ENCODE data around the gene ZBTB6. TPM values are rescaled to one million over a fixed set of nuclear protein-coding genes. Genes with fewer than 3 reads are reported as not detected.
"Not testable (repeated sequence)": the region's sequence is repeated elsewhere in the genome, so short reads cannot be mapped to it uniquely, and the experiment has no call there.

Gene ZBTB6
- total and polyA plus RNA-seq, 8 donors: 6.9 to 15.3 (median 14.1) TPM

DNA sequence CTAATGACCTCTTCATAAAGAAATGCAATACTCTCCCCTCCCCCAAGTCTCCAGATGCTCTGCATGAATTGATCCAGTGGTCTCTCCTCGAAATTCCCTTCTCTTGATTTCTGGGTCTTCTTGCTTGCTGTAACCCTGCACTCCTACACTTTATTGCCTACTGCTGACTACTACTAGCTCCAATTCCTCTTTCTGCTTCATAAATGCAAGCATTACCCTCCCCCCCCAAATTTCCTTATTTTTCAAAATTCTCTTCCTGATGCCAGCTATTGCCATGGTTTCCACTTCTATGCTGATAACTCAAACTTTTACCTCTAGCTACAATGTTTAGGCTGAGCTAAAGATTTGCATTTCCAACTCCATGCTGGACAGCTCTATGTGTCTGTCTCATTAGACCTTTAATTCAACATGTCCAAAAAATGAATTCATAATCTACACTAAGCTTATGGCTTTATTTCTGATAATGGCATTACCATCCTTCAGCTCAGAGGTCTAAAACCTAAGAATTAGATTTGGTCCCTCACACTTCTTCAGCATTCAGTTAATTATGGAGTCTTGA is 16.8 kb upstream of the ZBTB6 start:
- Histone ChIP-seq H3K4me1 (peaks cover 12 to 40% of the 10 kb centered on the region in 2 donors), H3K4me3 (peak overlapping the region in 1 of 2 donors; percentile 97), H3K27me3 (no peaks in the 10 kb centered on the region), H3K27ac (no peak overlapping the region), H3K36me3 (no peaks in the 10 kb centered on the region), H3K9me3 (no peaks in the 10 kb centered on the region)
- ATAC-seq: no peak
- no peak for DNase-seq
- TF ChIP-seq CTCF (IDR thresholded peaks at IDR 0.05): no peak
- intact Hi-C loops (cut with DNase I): no loop called here

- Histone ChIP-seq H3K36me3 (peaks cover 0 to 14% of the 10 kb centered on the region in 2 donors), H3K4me3 (no peak overlapping the region), H3K9me3 (no peaks in the 10 kb centered on the region), H3K27me3 (no peaks in the 10 kb centered on the region), H3K27ac (no peak overlapping the region), H3K4me1 (no peaks in the 10 kb centered on the region)
- intact Hi-C loops (cut with DNase I): no loop called here
- no peak for DNase-seq
- ATAC-seq: no peak
- TF ChIP-seq CTCF (IDR thresholded peaks at IDR 0.05): no peak
These were observed 10.8 kb upstream of the ZBTB6 start for GRCh38 chr9:122923947-122924346.

GRCh38 chr9:122922713-122923112 is 9.6 kb upstream of the ZBTB6 start:
- Histone ChIP-seq H3K27ac (no peak overlapping the region), H3K9me3 (no peaks in the 10 kb centered on the region), H3K27me3 (no peaks in the 10 kb centered on the region), H3K36me3 (peaks cover 0 to 23% of the 10 kb centered on the region in 2 donors), H3K4me3 (no peak overlapping the region), H3K4me1 (no peaks in the 10 kb centered on the region)
- ATAC-seq (no peak), DNase-seq (no peak)
- intact Hi-C loops (cut with DNase I): no loop called here
- TF ChIP-seq CTCF (IDR thresholded peaks at IDR 0.05): no peak

DNA sequence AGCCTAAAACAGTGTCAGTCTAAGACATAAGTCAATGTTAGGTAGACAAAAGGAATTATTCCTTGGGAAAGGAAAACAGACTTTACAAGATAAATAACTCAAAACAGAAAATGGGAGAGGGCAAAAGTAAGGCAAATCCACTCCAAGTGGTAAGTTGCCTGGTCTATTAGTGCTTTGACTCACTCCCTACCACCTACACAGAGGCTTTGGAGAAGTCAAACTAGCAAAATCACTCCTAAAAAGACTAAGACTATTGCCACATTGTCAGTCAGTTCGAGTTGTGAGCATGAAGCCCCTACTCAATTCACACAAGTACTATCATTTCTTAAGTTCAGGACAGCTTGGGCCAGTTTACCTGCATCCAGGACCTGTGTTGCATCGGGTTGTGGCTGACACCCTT is 5.2 kb upstream of the ZBTB6 start:
- H3K27me3 ChIP-seq: no peaks in the 10 kb centered on the region
- no peak overlapping the region for H3K27ac ChIP-seq
- H3K9me3 ChIP-seq: no peaks in the 10 kb centered on the region
- H3K4me1 ChIP-seq: no peaks in the 10 kb centered on the region
- no peak for ATAC-seq
- no peak for DNase-seq
- no peak overlapping the region for H3K4me3 ChIP-seq
- peaks cover 0 to 23% of the 10 kb centered on the region in 2 donors for H3K36me3 ChIP-seq
- TF ChIP-seq CTCF (IDR thresholded peaks at IDR 0.05): no peak
- intact Hi-C loops (cut with DNase I): no loop called here

- peak overlapping the region; percentile 76 to 84 for H3K27ac ChIP-seq
- intact Hi-C loops (cut with DNase I): no loop called here
- no peak for DNase-seq
- TF ChIP-seq CTCF (IDR thresholded peaks at IDR 0.05): no peak
- no peaks in the 10 kb centered on the region for H3K9me3 ChIP-seq
- H3K36me3 ChIP-seq: peaks cover 0 to 30% of the 10 kb centered on the region in 2 donors
- peak overlapping the region; percentile 53 to 62 for H3K4me3 ChIP-seq
- peaks cover 7 to 12% of the 10 kb centered on the region in 2 donors for H3K4me1 ChIP-seq
- ATAC-seq: no peak
- no peaks in the 10 kb centered on the region for H3K27me3 ChIP-seq
These were observed 506 bp downstream of the ZBTB6 start for GRCh38 chr9:122912671-122912963.

DNA sequence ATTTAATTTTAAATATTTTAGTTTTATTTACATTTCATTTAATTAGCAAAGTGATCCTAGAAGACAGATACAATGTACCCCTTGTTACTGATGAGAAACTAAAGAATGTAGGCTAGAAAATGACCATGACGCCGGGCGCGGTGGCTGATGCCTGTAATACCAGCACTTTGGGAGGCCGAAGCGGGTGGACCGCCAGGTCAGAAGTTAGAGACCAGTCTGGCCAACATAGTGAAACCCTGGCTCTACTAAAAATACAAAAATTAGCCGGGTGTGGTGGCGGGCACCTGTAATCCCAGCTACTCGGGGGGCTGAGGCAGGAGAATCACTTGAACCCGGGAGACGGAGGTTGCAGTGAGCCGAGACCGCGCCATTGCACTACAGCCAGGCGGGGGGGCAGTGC is 7.0 kb downstream of the ZBTB6 start:
- DNase-seq; H3K9me3 ChIP-seq; intact Hi-C loops (cut with DNase I); ATAC-seq; H3K27ac ChIP-seq; H3K4me3 ChIP-seq; H3K27me3 ChIP-seq: not testable (repeated sequence)
- Histone ChIP-seq H3K36me3 (peaks cover 0 to 25% of the 10 kb centered on the region in 2 donors), H3K4me1 (peaks cover 18 to 33% of the 10 kb centered on the region in 2 donors)
